ENCODE measurements around the gene SLFN11.

DNA sequence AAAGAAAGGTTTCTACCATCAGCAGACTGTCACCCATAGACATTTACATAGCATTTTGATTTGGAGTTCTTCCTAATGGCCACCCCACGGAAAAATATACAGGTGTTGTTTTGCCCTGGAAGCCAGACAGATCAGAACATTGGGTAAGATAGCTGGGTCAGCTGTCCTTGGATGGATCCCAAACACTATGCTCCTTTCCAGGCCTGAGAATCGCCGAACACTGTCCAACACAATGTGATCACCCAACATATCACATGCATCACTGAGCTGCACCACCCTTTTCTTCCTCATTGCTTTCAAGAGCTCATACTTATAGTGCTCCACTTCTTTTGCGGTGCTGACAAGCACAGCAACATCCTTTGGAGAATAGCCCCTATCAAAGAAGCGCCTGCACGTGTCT, 21.1 kb downstream of the SLFN11 start:
- TF ChIP-seq, protein P1, sequence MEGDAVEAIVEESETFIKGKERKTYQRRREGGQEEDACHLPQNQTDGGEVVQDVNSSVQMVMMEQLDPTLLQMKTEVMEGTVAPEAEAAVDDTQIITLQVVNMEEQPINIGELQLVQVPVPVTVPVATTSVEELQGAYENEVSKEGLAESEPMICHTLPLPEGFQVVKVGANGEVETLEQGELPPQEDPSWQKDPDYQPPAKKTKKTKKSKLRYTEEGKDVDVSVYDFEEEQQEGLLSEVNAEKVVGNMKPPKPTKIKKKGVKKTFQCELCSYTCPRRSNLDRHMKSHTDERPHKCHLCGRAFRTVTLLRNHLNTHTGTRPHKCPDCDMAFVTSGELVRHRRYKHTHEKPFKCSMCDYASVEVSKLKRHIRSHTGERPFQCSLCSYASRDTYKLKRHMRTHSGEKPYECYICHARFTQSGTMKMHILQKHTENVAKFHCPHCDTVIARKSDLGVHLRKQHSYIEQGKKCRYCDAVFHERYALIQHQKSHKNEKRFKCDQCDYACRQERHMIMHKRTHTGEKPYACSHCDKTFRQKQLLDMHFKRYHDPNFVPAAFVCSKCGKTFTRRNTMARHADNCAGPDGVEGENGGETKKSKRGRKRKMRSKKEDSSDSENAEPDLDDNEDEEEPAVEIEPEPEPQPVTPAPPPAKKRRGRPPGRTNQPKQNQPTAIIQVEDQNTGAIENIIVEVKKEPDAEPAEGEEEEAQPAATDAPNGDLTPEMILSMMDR (IDR thresholded peaks at IDR 0.05) = no peak
- TF ChIP-seq POLR2A (IDR thresholded peaks at IDR 0.05) = no peak
